ENCODE measurements around the gene TMEM266.

Gene TMEM266

GRCh38 chr15:76203346-76204108 lies 143.7 kb downstream of the TMEM266 start:
- no peak for DNase-seq (ENCODE audit: low spot score)

DNA sequence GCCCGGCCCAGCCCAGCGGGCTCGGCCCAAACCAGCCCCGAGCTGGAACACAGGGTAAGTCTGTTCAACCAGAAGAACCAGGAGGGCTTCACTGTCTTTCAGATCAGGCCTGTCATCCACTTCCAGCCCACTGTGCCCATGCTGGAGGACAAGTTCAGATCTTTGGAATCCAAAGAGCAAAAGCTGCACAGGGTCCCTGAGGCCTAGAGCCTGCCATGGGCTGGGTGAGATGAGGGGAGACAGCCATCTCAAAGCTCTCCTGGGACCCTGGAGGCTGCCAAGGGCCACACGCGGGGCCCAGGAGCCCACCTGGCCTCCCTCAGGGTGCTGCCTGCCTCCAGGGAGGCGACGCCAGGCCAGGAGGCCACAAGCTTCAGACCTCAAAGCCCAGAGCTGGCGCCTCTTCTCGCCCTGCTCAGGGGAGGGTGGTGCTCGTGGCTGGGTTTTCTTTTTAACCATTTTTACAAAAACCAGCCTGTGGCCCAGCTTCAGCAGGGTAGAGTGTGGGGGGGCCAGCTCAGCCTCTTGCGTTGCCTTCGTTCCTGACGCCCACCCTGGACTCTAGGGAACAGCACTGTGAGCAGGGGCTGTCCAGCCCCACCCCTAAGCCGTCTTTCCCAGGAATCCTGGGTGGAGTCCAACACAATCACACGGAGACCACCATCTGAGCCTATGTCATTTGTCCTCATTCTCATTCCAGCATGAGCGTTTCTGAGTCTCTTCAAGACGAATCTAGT lies 144.5 kb downstream of the TMEM266 start:
- DNase-seq (ENCODE audit: low spot score): no peak

GRCh38 chr15:76204916-76205460 lies 145.2 kb downstream of the TMEM266 start:
- DNase-seq (ENCODE audit: low spot score): no peak

- DNase-seq (ENCODE audit: low spot score): peak; percentile 34
Measured at GRCh38 chr15:76206325-76206976, 146.7 kb downstream of the TMEM266 start.

DNA sequence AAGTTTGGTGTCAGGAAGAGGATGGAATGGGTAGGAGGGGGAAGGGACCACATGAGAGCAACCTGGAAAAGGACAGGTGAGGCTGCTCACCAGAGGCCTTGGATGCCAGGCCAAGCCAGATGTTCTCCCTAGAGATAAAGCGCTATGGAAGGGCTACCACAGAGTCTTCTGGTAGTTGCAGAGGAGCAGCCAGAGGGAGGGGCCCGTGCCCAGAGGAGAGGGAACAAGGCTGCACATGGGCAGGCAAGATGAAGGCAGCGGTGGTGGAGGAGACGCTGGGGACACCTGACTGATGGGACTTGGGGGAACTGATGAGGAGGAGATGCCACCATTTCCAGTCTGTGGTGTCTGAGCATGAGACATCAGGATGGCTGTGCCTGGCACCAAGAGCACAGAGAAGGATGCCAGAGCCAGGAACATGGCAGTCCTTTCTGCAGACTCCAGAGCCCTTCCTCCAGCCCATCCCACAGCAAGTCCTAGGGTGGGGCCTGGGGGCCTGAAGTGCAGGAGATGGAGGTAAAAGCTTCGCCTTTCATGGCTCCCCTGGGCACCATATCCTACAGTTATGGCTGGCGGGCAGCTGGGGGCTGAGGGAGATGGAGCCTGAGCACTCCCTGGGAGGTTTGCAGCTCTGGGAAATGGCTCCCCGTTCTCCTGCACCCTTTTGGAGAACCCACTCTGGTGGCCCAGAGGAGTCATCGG lies 148.4 kb downstream of the TMEM266 start:
- DNase-seq (ENCODE audit: low spot score): no peak

DNA sequence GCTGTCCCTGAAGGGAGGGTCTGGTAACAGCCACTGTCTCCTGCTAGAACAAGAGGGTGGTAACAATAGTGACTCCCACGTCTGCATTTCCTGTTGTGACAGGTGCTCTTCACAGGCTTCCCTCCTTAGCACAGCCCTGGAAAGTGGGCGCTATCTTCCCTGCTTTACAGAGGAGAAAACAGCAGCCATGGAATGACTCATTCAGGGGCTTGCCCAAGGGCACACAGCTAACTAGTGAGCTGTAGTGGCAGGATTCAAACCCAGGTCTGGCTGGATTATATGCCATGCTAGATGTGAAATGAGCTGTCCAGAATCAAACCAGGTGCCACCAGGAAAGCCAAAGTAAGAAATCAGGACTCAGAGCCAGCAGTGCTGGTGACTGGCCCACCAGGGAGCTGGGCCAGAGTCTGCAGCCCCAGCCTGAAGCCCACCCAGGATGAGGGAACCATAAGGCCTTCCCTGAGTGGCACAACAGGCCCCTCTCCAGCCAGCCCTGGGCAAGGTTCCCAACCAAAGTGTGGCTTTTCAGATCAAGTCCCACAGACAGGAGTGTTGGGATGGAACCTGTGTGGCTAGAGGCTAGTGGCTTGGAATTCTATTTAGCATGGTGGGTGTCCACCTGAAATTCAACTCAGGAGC lies 149.1 kb downstream of the TMEM266 start:
- no peak for DNase-seq (ENCODE audit: low spot score)

- DNase-seq (ENCODE audit: low spot score): no peak
Measured at GRCh38 chr15:76209523-76209922, 149.7 kb downstream of the TMEM266 start.

GRCh38 chr15:76209942-76210341 lies 150.2 kb downstream of the TMEM266 start:
- no peak for DNase-seq (ENCODE audit: low spot score)

GRCh38 chr15:76215634-76216033 lies 155.8 kb downstream of the TMEM266 start:
- no peak for DNase-seq (ENCODE audit: low spot score)

GRCh38 chr15:76217029-76217881 lies 157.5 kb downstream of the TMEM266 start:
- DNase-seq (ENCODE audit: low spot score): no peak

DNA sequence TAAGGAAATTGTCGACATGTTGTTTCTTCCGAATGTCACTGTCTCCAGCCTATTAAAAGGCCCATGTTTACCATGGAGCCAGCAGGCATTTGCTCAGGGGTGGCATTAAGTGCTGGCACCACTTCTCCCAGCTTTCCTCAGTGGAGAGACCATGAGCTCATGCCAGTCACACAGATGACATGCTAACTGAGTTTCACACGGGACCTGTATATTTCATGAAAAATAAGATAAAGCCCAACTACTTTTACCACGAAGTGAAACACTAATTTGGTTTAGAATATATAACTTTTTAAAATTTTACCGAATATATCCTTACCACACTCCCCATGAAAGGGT lies 158.1 kb downstream of the TMEM266 start:
- DNase-seq (ENCODE audit: low spot score): no peak

DNA sequence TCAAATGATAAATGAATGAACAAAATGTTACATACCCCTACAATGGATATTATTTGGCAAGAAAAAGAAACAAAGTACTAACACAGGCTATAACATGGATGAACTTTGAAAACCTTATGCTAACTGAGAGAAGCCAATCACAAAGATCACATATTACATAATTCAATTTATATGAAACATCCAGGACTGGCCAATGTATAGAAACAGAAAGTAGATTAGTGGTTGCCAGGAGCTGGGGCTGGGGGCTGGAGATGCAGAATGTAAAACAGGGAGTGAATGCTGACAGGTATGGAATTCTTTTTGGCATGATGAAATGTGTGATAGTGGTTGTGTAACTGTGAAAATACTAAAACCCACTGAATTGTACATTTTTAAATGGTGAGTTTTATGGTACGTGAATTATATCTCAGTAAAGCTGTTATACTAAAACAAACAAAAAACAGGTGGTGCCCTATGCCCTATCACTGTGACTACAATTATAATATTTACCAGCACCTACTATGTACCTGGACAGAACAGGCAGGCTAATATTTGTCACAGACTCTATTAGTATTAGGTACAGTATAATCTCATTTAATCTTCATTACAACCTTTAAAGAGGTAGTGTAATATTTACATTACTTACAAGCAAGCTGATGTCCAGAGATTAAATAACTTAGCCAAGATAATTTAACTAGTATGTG lies 161.4 kb downstream of the TMEM266 start:
- no peak for DNase-seq (ENCODE audit: low spot score)

- DNase-seq (ENCODE audit: low spot score): no peak
Measured at GRCh38 chr15:76222159-76222558, 162.4 kb downstream of the TMEM266 start.

DNA sequence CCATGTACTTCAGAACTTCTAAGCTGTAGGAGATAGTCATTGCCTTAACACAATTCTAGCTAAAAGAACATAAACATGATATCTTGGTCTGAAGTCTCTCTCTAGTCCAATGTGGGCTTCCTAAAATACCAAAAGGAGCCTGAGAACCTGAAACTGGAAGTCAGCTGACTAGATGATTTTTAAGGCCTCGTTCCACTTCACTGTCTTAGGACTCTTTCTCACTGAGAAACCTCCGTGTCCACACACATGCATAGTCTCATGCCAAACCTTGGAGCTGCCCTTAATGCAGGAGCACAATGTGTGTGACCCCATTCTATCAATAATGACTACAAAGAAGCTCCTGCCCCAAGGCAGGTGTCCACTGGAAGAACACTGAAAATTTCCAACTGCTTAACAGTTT lies 163.7 kb downstream of the TMEM266 start:
- no peak for DNase-seq (ENCODE audit: low spot score)

DNA sequence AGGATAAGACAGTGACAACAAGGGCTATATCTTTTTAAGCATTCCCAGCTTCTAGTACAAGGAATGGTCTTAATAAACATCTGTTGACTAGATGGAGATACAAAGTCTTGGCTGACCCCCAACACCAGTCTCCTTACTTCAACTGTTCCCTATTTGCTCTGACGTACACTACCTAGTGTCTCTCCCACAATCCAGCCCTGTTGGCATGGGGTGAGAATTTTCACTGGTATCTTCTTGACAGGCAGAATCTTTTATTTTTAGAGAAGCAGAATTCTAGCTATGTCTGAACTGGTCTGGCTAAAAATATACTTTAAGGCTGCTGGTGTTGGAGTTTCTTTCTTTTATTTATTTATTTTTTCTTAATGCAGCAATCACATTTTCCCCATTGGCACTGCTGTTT lies 169.5 kb downstream of the TMEM266 start:
- no peak for DNase-seq (ENCODE audit: low spot score)

GRCh38 chr15:76233921-76234320 lies 174.1 kb downstream of the TMEM266 start:
- no peak for DNase-seq (ENCODE audit: low spot score)

GRCh38 chr15:76234337-76234889 lies 174.6 kb downstream of the TMEM266 start:
- DNase-seq (ENCODE audit: low spot score): no peak

DNA sequence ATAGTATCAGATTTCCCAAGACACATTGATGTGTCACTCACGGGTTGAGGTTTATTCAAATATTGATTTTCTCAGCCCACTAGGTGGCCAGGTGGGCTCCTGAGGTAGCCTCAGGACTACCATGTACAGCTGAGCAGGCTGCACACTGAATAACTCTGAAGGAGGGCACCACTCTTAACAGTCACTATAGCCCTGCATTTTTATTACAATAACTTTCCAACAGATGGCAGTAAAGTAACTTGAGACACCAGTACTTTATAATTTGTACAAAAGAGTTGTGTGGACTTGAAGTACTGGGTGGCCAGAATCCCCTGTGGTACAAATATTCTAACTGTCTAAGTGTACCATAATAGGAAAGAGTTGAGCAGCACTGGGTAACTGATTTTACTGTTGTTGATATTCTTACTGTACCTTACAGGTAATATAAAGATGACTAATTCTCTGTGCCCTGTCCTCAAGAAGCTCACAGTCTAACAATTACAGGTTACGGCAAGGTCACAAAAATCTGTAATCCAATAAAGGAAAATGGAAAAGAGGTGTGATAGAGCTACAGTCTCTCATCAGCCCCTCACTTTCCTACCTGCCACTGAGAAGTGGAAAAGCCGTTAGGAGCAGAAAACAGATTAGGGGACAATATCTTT lies 175.5 kb downstream of the TMEM266 start:
- DNase-seq (ENCODE audit: low spot score): peak; percentile 59

GRCh38 chr15:76236350-76236749 lies 176.6 kb downstream of the TMEM266 start:
- DNase-seq (ENCODE audit: low spot score): no peak

Measured in hematopoietic multipotent progenitor cell treated with erythropoietin and hydrocortisone succinate and interleukin-3 and kit ligand, for 15 days (in vitro differentiated cells).